GM18499 (cell line): ENCODE measurements around the gene KCTD1.
A peak's percentile ranks its signal among the peaks of the same experiment; 100 is the strongest.

ENCODE experiments used
- ATAC-seq: cut with Tn5 transposase; IDR thresholded peaks from one replicate; pipeline ENCODE4 v1.9.1; 2021; ENCODE audit warnings: moderate number of reproducible peaks; ENCODE audit not compliant: insufficient read depth, unreplicated experiment

Gene KCTD1

GRCh38 chr18:26489191-26489590 is 59.2 kb downstream of the KCTD1 start:
- no peak for ATAC-seq

DNA sequence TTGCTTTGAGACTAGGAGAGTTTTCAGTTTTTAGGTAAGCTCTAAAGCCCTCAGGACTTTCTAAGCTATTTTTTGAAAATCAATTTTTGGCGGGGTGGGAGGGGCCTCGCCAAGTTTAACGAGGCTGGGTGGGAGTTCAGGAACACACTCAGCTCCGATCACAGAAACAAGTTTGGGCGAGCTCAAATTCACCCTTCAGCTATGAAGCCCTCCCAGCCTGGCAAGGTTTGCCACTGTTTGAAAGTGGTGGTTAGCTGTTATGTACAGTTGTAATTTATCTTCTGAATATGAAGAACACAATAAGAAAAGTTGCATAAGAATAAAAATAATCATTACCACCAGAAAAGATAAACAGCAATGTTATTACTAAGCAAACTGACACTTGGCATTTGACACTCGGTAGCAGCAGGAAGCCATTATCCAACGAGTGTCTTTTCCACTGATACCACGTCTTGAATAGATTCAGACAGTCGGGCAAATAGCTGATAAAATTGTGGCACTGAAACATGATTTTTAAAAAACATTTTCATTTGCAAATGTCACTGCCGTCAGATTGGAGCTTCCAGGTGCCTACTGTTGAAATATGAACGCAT is 59.8 kb downstream of the KCTD1 start:
- ATAC-seq = no peak

- ATAC-seq = peak; percentile 82
Observed at GRCh38 chr18:26487437-26487836, 60.9 kb downstream of the KCTD1 start.

GRCh38 chr18:26483633-26484032 is 64.7 kb downstream of the KCTD1 start:
- ATAC-seq = no peak

GRCh38 chr18:26482569-26482968 is 65.8 kb downstream of the KCTD1 start:
- ATAC-seq = no peak

GRCh38 chr18:26480897-26481795 is 67.2 kb downstream of the KCTD1 start:
- ATAC-seq = no peak

DNA sequence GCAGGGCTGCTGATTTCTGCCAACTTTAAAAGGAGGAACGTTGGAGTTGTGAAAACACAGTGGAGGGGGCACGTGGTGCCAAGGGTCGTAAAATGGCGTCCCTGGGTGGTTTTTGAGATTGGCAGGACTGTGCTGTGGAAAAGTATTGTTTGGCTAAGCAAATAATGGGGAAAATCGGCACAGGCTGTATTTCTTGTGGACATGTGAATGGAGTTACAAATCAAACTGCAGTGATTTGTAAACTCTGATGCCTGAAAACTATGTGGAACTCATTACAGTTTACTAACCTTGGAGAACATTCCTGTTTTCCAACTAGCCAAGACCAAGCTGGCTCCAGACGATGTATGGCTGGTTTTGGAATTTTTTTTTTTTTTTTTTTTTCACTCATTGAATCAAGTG is 68.7 kb downstream of the KCTD1 start:
- ATAC-seq = no peak

- no peak for ATAC-seq
Observed at GRCh38 chr18:26479065-26479680, 69.2 kb downstream of the KCTD1 start.

DNA sequence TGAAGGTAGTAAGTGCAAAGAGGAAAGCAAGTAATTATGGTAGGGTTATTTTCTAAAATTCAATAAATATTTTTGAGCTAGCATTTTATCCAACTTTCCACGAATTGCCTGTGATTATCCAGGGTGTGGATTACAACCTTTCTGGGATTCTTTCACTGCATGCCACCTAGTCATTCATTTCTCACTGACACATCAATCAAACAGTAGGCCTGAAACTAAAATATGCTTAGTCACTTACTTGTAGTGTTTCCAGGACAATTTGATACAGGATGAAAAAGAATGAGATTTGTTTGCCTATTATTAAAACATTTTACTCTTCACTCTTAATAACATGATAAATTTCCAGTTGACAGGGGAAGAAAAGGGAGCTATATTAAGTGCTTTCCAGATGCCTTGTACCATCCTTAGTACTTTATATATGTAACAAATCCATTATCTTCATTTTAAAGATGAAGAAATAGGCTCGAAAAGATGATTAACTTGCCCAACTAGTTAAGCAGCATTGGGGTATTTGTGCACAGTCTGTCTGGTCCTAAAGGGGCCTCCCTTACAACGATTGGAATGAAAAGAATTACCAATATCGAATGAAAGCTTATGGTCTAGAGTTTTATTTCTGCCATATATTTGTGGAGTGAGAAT is 70.4 kb downstream of the KCTD1 start:
- ATAC-seq = no peak

DNA sequence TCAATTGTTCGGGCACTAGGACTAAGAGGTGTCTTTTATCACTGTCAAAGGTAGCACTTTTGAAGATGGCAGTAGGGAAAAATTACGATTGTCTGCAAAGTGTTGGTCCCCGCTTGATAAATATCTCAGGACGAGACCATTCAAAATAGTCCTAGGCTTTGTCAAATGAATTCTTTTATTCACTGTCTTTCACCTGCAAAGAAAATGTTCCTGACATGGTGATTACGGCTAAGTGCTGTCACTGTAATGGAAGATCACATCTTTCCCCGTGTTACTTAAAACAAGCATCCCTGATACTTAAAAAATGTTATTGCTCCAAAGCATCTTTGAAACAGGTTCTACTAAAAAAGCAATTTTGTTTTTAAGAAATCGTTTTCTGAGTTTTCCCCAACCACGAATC is 71.7 kb downstream of the KCTD1 start:
- ATAC-seq = no peak

DNA sequence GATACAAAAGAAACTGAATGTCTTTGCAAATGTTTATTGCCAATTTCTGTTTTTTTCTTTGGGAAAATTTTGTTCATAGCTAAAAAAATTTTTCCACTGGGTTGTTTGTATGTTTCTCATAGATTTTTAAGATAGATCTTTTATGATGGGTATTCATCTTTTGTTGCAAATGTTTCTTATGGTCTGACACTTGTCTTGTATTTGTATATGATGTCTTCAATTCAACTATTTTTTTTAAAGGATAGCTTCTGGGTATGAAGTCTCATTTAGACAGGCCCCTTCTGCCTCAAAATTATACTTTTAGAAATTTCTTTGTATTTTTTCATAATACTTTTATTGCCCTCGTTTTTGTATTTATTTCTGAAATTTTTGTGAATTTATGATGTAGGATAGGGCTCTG is 73.8 kb downstream of the KCTD1 start:
- no peak for ATAC-seq

- no peak for ATAC-seq
Observed at GRCh38 chr18:26473672-26474071, 74.7 kb downstream of the KCTD1 start.

DNA sequence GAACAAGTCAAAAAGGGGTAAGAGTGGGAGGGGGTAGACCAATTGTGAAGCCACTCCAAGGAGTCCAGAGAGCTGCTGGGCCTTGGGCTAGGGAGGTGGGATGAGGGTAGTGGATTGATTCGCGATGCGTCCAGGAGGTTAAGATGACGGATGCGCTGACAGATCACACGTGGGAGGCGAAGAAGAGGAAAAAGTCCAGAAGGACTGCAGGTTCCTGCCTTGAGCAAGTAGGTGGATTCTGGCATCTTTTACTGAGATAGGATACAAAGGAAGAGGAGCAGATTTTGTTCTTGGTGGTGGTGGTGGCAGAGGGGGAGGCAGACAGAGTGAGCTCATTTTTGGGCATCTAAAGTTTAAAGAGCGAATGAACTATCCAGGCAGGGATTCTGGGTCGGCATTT is 76.5 kb downstream of the KCTD1 start:
- no peak for ATAC-seq

GRCh38 chr18:26471027-26471426 is 77.3 kb downstream of the KCTD1 start:
- ATAC-seq = no peak

DNA sequence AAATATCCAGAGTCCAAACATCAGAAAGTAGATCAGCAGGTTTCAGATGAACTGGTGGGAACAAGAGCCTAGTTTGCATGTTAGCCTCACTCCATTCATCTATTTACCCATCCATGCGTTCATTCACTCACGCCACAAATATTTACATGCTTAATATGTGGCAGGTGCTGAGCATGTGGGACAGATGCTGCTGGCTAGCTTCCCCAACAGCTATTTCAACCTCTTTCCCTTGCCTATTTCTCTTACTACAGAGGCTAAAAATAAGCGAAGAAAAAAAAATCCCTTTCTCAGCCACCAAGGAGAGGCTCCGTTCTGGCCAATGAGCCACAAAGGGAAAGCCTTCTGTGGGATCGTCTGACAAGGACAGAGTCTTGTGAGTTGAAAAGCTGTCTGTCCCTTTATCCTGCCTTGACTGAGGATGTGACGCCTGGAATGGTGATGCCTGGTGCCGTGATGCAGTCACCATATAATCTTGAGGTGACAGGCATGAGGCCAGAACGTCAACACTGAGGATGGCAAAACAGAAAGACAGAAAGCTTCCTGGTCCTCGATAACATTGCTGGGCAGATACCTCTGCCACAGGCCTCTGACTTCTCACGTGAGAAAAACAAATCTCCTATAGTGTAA is 78.2 kb downstream of the KCTD1 start:
- ATAC-seq = peak; percentile 95

DNA sequence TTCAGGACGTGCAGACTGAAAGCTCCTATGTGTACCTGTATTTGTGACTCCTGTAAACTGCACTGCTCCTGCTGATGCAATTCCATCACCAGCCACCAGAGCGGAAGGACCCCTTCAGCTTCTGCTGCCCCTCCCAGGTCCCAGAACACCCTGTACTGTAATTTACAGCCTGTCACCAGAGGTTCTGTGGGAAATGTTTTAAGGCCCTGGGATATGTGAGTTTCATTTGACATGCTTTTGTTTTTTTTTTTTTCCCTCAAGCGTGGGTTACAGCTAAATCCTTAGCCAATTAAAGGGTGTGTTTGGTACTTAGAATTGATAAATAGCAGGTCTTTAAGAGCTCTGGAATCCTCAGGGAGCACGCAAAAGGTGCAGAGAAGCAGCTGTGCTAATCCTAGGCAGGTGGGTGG is 79.4 kb downstream of the KCTD1 start:
- ATAC-seq = peak; percentile 34

DNA sequence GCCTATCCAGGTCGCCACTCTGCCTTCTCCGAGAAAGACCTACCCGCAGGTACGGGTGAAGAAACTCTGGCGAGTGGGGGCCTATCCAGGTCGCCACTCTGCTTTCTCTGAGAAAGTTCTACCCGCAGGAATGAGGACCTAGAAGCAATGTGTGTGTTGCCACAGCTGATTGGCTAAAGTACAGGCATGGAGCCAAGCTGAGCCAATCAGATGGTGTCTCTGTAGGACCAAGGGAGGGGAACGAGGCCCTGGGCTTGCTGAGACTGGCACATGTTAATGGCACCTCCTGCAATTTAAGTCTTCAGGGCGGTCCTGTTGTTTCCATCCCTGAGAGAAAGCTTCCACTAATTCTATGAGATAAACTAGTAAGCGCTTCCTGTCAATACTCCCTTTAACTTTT is 82.3 kb downstream of the KCTD1 start:
- ATAC-seq = no peak

DNA sequence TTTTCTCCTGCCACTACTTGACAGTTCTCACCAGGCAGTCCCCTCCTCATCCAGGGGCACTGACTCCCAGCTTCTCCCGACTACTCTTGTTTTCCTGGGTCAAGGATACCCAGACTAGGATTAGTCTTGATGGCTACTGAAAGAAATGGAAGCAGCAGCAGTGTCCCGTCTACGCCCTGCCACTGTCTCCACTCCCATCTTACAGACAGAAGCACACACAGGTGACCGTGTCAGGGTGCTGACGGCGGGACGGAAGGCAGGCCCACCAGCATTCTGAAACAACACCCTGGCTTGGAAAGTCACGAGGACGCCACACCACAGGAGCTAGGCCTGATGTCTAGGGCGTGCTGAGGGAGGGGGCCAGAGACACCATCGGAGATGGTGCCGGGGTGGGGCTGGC is 82.9 kb downstream of the KCTD1 start:
- no peak for ATAC-seq

GRCh38 chr18:26464128-26465011 is 84.0 kb downstream of the KCTD1 start:
- ATAC-seq = no peak

DNA sequence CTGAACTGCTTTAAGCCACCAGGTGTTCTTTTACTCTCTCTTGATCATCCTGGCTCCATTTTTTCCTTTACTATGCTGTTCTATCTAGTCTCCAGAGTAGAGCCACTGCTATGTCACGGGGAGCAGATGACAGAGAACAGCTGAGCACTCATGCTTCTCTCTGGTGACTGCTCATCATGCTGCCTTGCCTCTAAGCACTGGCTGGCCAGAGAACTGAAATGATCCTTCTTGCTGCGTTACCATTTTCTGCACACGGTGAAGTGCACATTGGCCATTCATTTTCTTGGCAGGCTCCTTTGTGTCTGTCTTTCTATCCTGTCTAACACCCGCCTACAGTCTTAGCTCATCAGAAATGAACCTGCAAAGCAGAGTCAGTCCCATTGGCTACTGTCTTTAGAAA is 86.0 kb downstream of the KCTD1 start:
- no peak for ATAC-seq
